Stimulated activated naive B cell treated with anti-CD40 and anti-IgM and Interleukin-4, amounts not matched to agents 10 μg/mL and 1 μg/mL and 100 μg/mL, for 72 hours (primary cell): ENCODE data around the gene SAMD15.
"Not testable (repeated sequence)": the region's sequence is repeated elsewhere in the genome, so short reads cannot be mapped to it uniquely, and the experiment has no call there.

Experiments used
- ATAC-seq, 2 donors: fragments of 150-1000 bp; cut with Tn5 transposase; replicated peaks; 2 replicates each; pipeline ENCODE4 v1.10.0; 2021; ENCODE audit warnings: moderate library complexity in 1 of 2
- DNase-seq: peaks from one replicate; pipeline ENCODE4 v3.0.0; 2021
- H3K27ac Mint-ChIP-seq: one replicate; pipeline ENCODE4 v1.8.0; 2022; ENCODE audit warnings: mild to moderate bottlenecking, mixed read lengths
- H3K27me3 Mint-ChIP-seq, 2 donors: one replicate each; pipeline ENCODE4 v1.8.0; 2022; ENCODE audit warnings: mixed read lengths in 2 of 2
- H3K36me3 Mint-ChIP-seq, 2 donors: one replicate each; pipeline ENCODE4 v1.8.0; 2022; ENCODE audit warnings: mixed read lengths in 2 of 2, mild to moderate bottlenecking in 1 of 2
- H3K4me1 Mint-ChIP-seq, 2 donors: one replicate each; pipeline ENCODE4 v1.8.0; 2022; ENCODE audit warnings: mixed read lengths in 2 of 2, mild to moderate bottlenecking in 1 of 2
- H3K4me3 Mint-ChIP-seq, 2 donors: one replicate each; pipeline ENCODE4 v1.8.0; 2022; ENCODE audit warnings: mild to moderate bottlenecking in 2 of 2, mixed read lengths in 2 of 2, moderate library complexity in 1 of 2
- H3K9me3 Mint-ChIP-seq, 2 donors: one replicate each; pipeline ENCODE4 v1.8.0; 2022; ENCODE audit warnings: mixed read lengths in 2 of 2, mild to moderate bottlenecking in 1 of 2

The SAMD15 gene

DNA sequence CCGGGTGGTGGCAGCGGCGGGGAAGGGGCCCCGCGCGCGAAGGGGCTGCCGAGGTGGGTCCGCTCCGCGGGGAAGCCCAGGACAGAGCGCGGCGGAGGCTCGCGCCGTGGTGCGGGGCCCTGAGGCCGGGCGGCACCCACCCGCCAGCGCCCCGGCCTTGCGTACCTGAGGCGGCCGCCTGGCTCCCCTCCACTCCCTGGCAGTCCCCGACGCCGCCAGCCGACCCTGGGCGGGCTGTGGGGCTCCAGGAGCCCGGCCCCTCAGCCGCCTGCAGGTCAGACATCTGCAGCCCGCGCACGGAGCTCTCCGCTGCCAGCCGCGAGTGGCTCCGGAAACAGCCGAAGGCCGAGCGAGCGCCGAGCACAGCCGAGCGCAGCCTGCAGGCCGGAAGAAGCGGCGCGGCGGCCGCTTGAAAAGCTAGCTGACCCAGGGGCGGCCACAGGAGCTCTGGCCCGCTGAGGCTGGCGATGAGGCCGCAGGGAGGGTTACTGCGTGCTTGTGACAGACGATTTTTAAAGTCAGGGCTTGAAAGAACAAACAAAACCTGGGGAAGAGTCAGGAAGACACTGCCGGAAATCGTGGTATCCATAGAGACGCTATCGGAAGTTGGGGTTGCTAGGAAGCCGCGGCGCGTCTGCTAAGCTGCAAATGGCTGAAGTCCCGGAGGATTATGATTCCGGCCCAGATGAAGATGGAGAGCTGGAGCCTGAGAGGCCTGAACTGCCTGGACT is at the start of gene SAMD15, which contains the start of gene TMED8:
Gene SAMD15, plus strand, starts transcription at position 609 of the 731 bp plus-strand sequence. Its CDS starts 40 bp downstream, at position 649.
Gene TMED8, minus strand, starts transcription at position 324 of the 731 bp plus-strand sequence. Its CDS starts 41 bp downstream, at position 283.
- DNase-seq (peak; percentile 84), ATAC-seq (peak; percentile 86 to 87)
- H3K9me3 Mint-ChIP-seq: peaks cover 0 to 5% of the 10 kb centered on the region in 2 donors
- no peaks in the 10 kb centered on the region for H3K27me3 Mint-ChIP-seq
- H3K36me3 Mint-ChIP-seq: peaks cover 14 to 29% of the 10 kb centered on the region in 2 donors
- H3K4me3 Mint-ChIP-seq: peak within 1 kb of the TSS in 1 of 2 donors; percentile 96
- peak within 1 kb of the TSS; percentile 98 for H3K27ac Mint-ChIP-seq
- H3K4me1 Mint-ChIP-seq: peaks cover 29 to 37% of the 10 kb centered on the region in 2 donors

GRCh38 chr14:77329872-77330271 is 47.3 kb upstream of the SAMD15 start:
- Mint-ChIP-seq H3K4me3 (no peak overlapping the region), H3K4me1 (peaks cover 0 to 8% of the 10 kb centered on the region in 2 donors), H3K36me3 (peaks cover 23 to 24% of the 10 kb centered on the region in 2 donors), H3K27me3 (no peaks in the 10 kb centered on the region), H3K27ac (no peak overlapping the region), H3K9me3 (no peaks in the 10 kb centered on the region)
- ATAC-seq (no peak), DNase-seq (no peak)

DNA sequence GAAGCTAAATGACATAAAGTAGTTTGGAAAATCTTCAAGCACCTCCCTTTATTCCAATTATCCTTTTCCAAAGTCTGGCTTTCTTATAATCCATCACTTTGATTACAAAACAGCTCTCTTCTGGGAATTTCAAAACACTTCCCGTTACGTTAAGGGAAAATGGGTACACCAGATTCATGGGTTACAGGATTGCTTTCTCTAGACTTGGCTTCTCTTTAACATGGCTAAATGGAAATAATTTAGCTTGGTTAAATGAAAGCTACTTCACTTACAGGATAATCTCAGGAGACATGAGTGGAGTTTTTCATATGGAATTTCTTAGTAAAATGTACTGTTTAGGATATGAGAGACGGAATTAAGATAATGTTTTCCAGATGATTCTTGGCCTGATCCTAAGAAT is 41.6 kb upstream of the SAMD15 start:
- H3K4me1 Mint-ChIP-seq: peaks cover 0 to 1% of the 10 kb centered on the region in 2 donors
- H3K4me3 Mint-ChIP-seq: no peak overlapping the region
- peaks cover 21 to 33% of the 10 kb centered on the region in 2 donors for H3K36me3 Mint-ChIP-seq
- no peak for ATAC-seq
- H3K9me3 Mint-ChIP-seq: no peaks in the 10 kb centered on the region
- H3K27me3 Mint-ChIP-seq: no peaks in the 10 kb centered on the region
- no peak for DNase-seq
- H3K27ac Mint-ChIP-seq: no peak overlapping the region

GRCh38 chr14:77337255-77337654 is 39.9 kb upstream of the SAMD15 start:
- H3K36me3 Mint-ChIP-seq: peaks cover 27 to 38% of the 10 kb centered on the region in 2 donors
- not testable (repeated sequence) for H3K27me3 Mint-ChIP-seq, H3K27ac Mint-ChIP-seq, H3K4me3 Mint-ChIP-seq, ATAC-seq, DNase-seq, H3K4me1 Mint-ChIP-seq, H3K9me3 Mint-ChIP-seq

DNA sequence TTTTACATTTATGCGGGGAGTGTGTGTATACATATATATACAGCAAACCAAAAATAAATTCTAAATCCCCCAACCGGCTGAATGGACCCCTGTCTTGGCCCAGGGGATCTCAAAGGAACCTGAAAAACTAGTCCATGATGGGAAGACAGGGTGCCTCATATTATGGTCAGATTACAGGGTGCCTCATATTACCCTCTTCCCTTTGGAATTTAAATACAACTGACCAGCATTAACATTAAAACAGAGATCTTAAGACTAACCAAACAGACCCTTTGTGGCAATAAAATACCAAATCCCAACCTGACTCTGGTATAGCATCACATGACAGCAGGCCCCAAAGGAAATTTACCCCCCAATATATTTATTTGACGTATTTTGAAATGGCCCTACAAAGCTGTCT is 39.3 kb upstream of the SAMD15 start:
- peaks cover 0 to 1% of the 10 kb centered on the region in 2 donors for H3K4me1 Mint-ChIP-seq
- H3K27me3 Mint-ChIP-seq: no peaks in the 10 kb centered on the region
- no peaks in the 10 kb centered on the region for H3K9me3 Mint-ChIP-seq
- H3K36me3 Mint-ChIP-seq: peaks cover 23 to 40% of the 10 kb centered on the region in 2 donors
- ATAC-seq (no peak), DNase-seq (no peak)
- no peak overlapping the region for H3K4me3 Mint-ChIP-seq
- H3K27ac Mint-ChIP-seq: no peak overlapping the region

DNA sequence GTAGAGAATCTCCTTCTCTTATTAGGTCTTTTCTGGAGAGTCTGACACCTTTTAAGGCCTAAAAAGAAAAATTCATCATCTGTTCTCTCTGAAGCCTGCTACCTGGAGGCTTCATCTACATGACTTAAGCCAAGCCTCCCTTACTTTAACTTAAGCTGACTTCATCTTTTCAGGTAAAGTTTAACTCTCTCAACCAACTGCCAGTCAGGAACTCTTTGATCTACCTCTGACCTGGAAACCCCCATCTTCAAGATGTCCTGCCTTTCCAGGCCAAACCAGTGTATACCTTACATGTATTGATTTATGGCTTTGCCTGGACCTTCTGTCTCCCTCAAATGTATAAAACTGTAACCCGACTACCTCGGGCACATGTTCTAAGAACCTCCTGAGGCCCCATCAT is 38.9 kb upstream of the SAMD15 start:
- H3K27me3 Mint-ChIP-seq: no peaks in the 10 kb centered on the region
- no peaks in the 10 kb centered on the region for H3K9me3 Mint-ChIP-seq
- no peak for ATAC-seq
- no peak overlapping the region for H3K27ac Mint-ChIP-seq
- no peak overlapping the region for H3K4me3 Mint-ChIP-seq
- DNase-seq: no peak
- peaks cover 0 to 1% of the 10 kb centered on the region in 2 donors for H3K4me1 Mint-ChIP-seq
- H3K36me3 Mint-ChIP-seq: peaks cover 26 to 44% of the 10 kb centered on the region in 2 donors

DNA sequence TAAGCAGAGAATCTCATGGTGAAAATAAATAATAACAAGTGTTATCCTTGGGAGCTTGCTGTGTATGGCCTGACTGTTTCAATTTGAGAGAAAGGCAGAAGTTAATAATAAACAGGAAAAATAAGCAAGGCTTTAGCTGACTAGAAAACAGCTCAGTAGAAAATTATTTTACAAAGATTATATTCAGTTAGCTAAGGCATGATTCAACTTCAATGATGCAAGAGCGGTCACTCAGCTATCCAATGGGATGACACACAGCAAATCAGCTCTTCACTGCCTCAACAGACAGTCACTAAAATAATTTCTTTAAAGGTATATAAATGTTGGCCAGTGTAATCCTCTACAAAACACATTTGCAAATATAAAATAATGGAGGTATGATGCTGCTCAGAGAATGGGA is 37.8 kb upstream of the SAMD15 start:
- Mint-ChIP-seq H3K4me3 (no peak overlapping the region), H3K27ac (peak overlapping the region; percentile 31), H3K36me3 (peaks cover 32 to 52% of the 10 kb centered on the region in 2 donors), H3K9me3 (no peaks in the 10 kb centered on the region), H3K4me1 (peaks cover 0 to 1% of the 10 kb centered on the region in 2 donors), H3K27me3 (no peaks in the 10 kb centered on the region)
- DNase-seq: no peak
- no peak for ATAC-seq

DNA sequence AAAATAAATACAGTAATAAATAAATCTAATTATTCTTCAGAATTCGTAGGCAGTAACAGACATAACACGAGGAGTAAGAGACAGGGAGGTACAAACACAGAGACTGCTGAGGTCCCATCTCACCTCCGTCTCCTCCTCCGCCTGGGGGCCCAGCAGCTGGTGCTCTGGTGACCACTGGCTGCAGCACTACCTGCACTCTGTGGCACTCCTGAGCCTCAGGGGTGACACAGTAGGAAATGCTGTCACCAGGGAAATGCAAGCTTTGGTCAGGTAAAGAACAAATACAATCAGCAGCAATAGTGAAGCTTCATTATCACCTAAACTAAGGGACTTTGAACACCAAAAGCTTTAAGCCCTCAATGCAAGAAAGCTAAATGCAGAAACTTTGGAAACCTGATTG is 36.8 kb upstream of the SAMD15 start:
- Mint-ChIP-seq H3K27ac (no peak overlapping the region), H3K27me3 (no peaks in the 10 kb centered on the region), H3K4me3 (no peak overlapping the region), H3K36me3 (peaks cover 38 to 52% of the 10 kb centered on the region in 2 donors), H3K9me3 (no peaks in the 10 kb centered on the region), H3K4me1 (peaks cover 0 to 1% of the 10 kb centered on the region in 2 donors)
- no peak for DNase-seq
- no peak for ATAC-seq

DNA sequence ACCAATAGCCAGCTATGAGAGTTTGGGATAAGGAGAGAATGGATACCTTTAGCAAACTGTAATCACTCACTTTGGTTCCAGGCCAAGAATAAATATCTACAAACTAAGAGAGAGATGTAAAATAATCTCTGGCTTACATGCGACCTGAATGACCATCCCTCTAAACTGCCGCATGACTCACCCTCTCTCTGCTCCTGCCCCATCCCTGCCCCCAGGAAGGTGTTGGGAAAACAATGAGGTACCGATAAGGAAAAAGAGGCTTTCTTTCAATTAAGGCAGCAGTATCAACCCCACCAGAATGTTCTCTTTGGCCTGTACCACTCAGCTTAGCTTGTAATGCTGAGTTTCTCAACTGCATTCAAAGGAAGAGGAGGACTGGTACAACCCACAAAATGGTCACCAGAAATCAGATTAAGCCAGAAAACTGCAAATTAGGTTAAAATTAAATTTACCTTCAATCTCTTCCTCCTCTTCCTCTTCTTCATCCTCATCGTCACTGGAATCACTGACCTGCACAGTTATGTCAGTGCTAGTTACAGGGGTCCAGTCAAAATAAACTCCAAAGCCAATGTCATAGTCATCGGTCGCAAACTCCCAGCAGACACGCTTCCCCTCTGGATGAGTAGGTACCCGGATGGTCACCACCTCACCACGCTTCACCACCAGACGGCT is 34.3 kb upstream of the SAMD15 start:
- no peaks in the 10 kb centered on the region for H3K27me3 Mint-ChIP-seq
- ATAC-seq (no peak), DNase-seq (no peak)
- H3K27ac Mint-ChIP-seq: no peak overlapping the region
- H3K9me3 Mint-ChIP-seq: no peaks in the 10 kb centered on the region
- peaks cover 46 to 61% of the 10 kb centered on the region in 2 donors for H3K36me3 Mint-ChIP-seq
- H3K4me3 Mint-ChIP-seq: no peak overlapping the region
- H3K4me1 Mint-ChIP-seq: peaks cover 9% of the 10 kb centered on the region in 2 donors

GRCh38 chr14:77343662-77344061 is 33.5 kb upstream of the SAMD15 start:
- no peaks in the 10 kb centered on the region for H3K27me3 Mint-ChIP-seq
- peaks cover 9 to 10% of the 10 kb centered on the region in 2 donors for H3K4me1 Mint-ChIP-seq
- peaks cover 43 to 61% of the 10 kb centered on the region in 2 donors for H3K36me3 Mint-ChIP-seq
- H3K4me3 Mint-ChIP-seq: no peak overlapping the region
- DNase-seq (no peak), ATAC-seq (no peak)
- no peaks in the 10 kb centered on the region for H3K9me3 Mint-ChIP-seq
- no peak overlapping the region for H3K27ac Mint-ChIP-seq

DNA sequence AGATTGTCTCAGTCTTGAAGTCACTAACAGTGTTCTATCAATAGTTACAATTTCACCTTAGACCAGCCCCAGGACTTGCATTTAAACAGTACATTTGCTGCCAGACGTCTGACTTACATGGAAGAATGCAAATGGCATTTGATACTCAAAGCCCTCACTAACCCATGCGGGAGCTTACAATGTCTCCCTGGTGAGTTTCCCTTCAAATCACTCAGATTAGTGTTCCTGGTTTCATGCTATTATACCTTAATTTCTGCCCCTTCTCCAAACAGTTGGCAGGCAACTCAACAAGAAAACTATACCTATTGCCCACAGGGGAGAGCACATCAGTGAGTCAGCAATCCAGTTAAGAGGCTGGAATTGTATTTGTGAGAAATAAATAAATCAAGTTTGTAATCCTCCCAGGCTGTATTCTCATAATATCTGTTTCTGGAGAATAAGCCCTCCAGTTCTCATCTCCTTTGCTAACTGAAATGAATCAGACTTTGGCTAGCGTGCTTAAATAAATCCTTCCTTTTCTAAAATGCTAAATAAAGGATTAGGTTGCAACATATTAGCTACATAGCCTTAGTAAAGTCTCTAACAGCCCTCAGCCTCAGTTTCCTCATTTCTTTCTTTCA is 32.7 kb upstream of the SAMD15 start:
- Mint-ChIP-seq H3K4me1 (peaks cover 13 to 19% of the 10 kb centered on the region in 2 donors), H3K36me3 (peaks cover 47 to 62% of the 10 kb centered on the region in 2 donors), H3K27ac (no peak overlapping the region), H3K27me3 (no peaks in the 10 kb centered on the region), H3K9me3 (peaks cover 0 to 1% of the 10 kb centered on the region in 2 donors), H3K4me3 (no peak overlapping the region)
- DNase-seq: no peak
- no peak for ATAC-seq

DNA sequence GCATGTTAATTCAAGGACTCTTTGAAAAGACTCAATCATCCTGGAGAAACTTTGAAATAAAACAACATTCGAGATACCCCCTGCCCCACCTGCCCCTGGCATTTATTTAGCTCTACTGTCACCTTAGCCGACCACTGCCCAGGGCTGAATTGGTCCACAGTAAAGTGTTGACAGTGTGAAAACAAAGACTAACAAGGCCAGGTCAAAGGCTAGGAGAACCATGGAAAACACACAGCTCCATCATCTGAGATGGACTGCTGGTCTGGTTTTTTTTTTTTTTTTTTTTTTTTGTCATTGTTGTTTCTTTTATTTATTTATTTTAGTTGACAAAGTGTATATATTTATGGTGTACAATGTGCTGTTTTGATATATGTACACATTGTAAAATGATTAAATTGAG is 30.7 kb upstream of the SAMD15 start:
- no peak overlapping the region for H3K27ac Mint-ChIP-seq
- H3K4me3 Mint-ChIP-seq: no peak overlapping the region
- peaks cover 47 to 57% of the 10 kb centered on the region in 2 donors for H3K36me3 Mint-ChIP-seq
- DNase-seq (no peak), ATAC-seq (no peak)
- H3K27me3 Mint-ChIP-seq: no peaks in the 10 kb centered on the region
- H3K9me3 Mint-ChIP-seq: peaks cover 0 to 1% of the 10 kb centered on the region in 2 donors
- peaks cover 19 to 25% of the 10 kb centered on the region in 2 donors for H3K4me1 Mint-ChIP-seq

DNA sequence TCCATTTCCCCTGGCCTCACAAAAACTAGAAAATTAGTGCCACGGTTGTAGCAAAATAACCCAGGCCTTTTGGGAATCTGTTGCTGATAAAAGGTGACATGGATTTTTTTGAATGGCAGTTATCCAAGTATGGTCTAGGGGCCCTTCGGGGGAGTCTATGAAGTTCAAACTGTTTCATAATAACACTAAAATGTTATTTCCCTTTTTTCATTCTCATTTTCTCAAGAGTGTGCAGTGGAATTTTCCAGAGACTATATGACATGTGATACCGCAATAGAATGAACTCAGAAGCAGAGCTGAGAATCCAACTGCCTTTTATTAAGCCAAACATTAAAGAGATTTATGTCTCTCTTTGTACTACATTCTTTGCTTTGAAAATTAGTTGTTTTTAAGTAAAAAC is 29.4 kb upstream of the SAMD15 start:
- peak; percentile 95 for ATAC-seq
- peaks cover 0 to 1% of the 10 kb centered on the region in 2 donors for H3K9me3 Mint-ChIP-seq
- H3K4me3 Mint-ChIP-seq: peak overlapping the region in 1 of 2 donors; percentile 44
- DNase-seq: no peak
- no peaks in the 10 kb centered on the region for H3K27me3 Mint-ChIP-seq
- H3K36me3 Mint-ChIP-seq: peaks cover 44 to 46% of the 10 kb centered on the region in 2 donors
- H3K4me1 Mint-ChIP-seq: peaks cover 19 to 25% of the 10 kb centered on the region in 2 donors
- peak overlapping the region; percentile 84 for H3K27ac Mint-ChIP-seq

DNA sequence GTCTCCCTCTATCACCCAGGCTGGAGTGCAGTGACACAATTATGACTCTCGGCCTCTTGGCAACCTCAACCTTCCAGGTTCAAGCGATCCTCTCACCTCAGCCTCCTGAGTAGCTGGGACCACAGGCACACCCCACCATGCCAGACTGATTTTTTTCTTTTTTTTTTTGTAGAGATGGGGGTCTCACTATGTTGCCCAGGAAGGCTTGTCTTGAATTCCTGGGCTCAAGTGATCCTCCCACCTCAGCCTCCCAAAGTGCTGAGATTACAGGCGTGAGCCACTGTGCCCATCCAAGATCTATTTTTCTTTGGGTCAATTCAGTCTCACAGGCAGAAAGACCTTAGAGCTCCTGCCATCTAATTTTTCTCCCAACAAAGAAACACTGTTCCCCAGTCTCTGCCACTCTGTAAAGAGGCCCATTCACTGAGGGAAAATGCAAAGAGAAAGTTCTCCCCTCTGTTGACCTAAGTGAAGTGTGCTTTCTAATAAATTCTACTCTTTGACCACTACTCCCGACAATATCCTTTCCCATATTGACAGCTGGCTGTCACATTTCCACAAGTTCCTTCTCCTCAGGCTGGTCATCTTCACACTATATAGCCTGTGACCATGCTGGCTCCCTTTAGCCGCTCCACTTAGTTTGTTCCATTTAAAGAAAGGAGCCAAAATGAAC is 23.6 kb upstream of the SAMD15 start:
- Mint-ChIP-seq H3K9me3 (peaks cover 0 to 1% of the 10 kb centered on the region in 2 donors), H3K4me3 (no peak overlapping the region), H3K27ac (peak overlapping the region; percentile 15), H3K27me3 (no peaks in the 10 kb centered on the region), H3K36me3 (peaks cover 19 to 20% of the 10 kb centered on the region in 2 donors), H3K4me1 (peaks cover 17 to 34% of the 10 kb centered on the region in 2 donors)
- DNase-seq (no peak), ATAC-seq (no peak)
